Endothelial cell of umbilical vein (primary cell): ENCODE data around the gene DDX31. TPM values are rescaled to one million over a fixed set of nuclear protein-coding genes. Genes with fewer than 3 reads are reported as not detected.

Experiments used
- BruUV-seq: library from RNA; stranded (reverse); fragments of 400-500 nt; replicated peaks from 2 replicates; lab custom pipeline; 2021; lab: Mats Ljungman, UMichigan
- CTCF ChIA-PET: fragments of 300-600, 350-600 bp; sonication (Branson Sonifier 250); formaldehyde crosslinking; loops from one replicate; lab custom pipeline; 2021; ENCODE audit warnings: antibody characterized with exemption, inconsistent platforms; lab: Charles Lee
- POLR2A ChIA-PET: fragments of 300-600, 350-600 bp; sonication (Branson Sonifier 250); formaldehyde crosslinking; loops from one replicate; lab custom pipeline; 2021; ENCODE audit warnings: antibody characterized with exemption, inconsistent platforms; lab: Charles Lee
- DNase-seq: peaks from one replicate; pipeline ENCODE4 v3.0.0-alpha.2; 2011; ENCODE audit warnings: low read depth, low spot score
- FAIRE-seq: peaks from 2 replicates; lab custom pipeline; 2011; peaks lifted over from hg19 to GRCh38; lab: Jason Lieb, UNC
- H2AFZ ChIP-seq: 2 replicates; pipeline ENCODE4 v1.6.0; 2012; ENCODE audit warnings: low read depth, low read length, control low read depth, inconsistent platforms
- H3K27ac ChIP-seq: 2 replicates; pipeline ENCODE4 v1.5.1; 2011; ENCODE audit warnings: low read depth, mild to moderate bottlenecking, control low read depth, low read length, moderate library complexity; ENCODE audit not compliant: insufficient read depth
- H3K27me3 ChIP-seq, 2 experiments: 2 replicates each; pipeline versions ENCODE4 v1.6.0 to v1.6.1; 2011; ENCODE audit warnings: low read length in 2 of 2, mixed read lengths in 1 of 2; ENCODE audit not compliant: control insufficient read depth in 2 of 2, insufficient read depth in 2 of 2
- H3K36me3 ChIP-seq, 2 experiments: 2 replicates in 1 of 2; 3 replicates in 1 of 2; pipeline ENCODE4 v1.5.1; 2011; ENCODE audit warnings: low read length in 2 of 2, mild to moderate bottlenecking in 1 of 2, moderate library complexity in 1 of 2; ENCODE audit not compliant: control insufficient read depth in 2 of 2, insufficient read depth in 2 of 2; ENCODE audit errors: extremely low read depth in 1 of 2
- H3K4me1 ChIP-seq: 3 replicates; pipeline ENCODE4 v1.5.1; 2011; ENCODE audit warnings: mild to moderate bottlenecking, low read length; ENCODE audit not compliant: control insufficient read depth, insufficient read depth; ENCODE audit errors: extremely low read depth
- H3K4me2 ChIP-seq: 2 replicates; pipeline ENCODE4 v1.6.1; 2011; ENCODE audit warnings: low read length, control low read depth, mixed read lengths; ENCODE audit not compliant: insufficient read depth
- H3K4me3 ChIP-seq, 3 experiments: fragments of 200-600 bp in 1 of 3; sonication (generic), shearing (Covaris generic) in 1 of 3; replicated peaks in 1 of 3; 2 replicates each; pipeline ENCODE4 v1.5.1; 2011 to 2016; ENCODE audit warnings: control low read depth in 3 of 3, low read length in 3 of 3, mild to moderate bottlenecking in 2 of 3, inconsistent platforms in 1 of 3, low read depth in 1 of 3, moderate library complexity in 1 of 3; ENCODE audit not compliant: insufficient read depth in 1 of 3
- H3K79me2 ChIP-seq: 2 replicates; pipeline ENCODE4 v1.6.0; 2012; ENCODE audit warnings: low read length, inconsistent platforms; ENCODE audit not compliant: control insufficient read depth, insufficient read depth
- H3K9ac ChIP-seq: replicated peaks from 2 replicates; pipeline ENCODE3; 2011; ENCODE audit warnings: low read length, control low read depth; ENCODE audit not compliant: insufficient read depth; ENCODE audit errors: extremely low read depth
- H3K9me1 ChIP-seq: replicated peaks from 3 replicates; pipeline ENCODE4 v1.6.0; 2011; ENCODE audit warnings: mild to moderate bottlenecking, low read length; ENCODE audit not compliant: control insufficient read depth, insufficient read depth; ENCODE audit errors: extremely low read depth
- H3K9me3 ChIP-seq: replicated peaks from 2 replicates; pipeline ENCODE4 v1.5.1; 2012; ENCODE audit warnings: low read length, inconsistent platforms; ENCODE audit not compliant: control insufficient read depth, insufficient read depth
- H4K20me1 ChIP-seq: replicated peaks from 2 replicates; pipeline ENCODE3; 2011; ENCODE audit warnings: mild to moderate bottlenecking, low read length; ENCODE audit not compliant: control insufficient read depth, insufficient read depth; ENCODE audit errors: extremely low read depth
- CTCF ChIP-seq, 2 donors: IDR thresholded peaks; 1 replicate in 1 of 2; 2 replicates in 1 of 2; pipeline ENCODE4 v1.5.1; 2011; ENCODE audit warnings: low read length in 2 of 2, mild to moderate bottlenecking in 2 of 2, moderate library complexity in 2 of 2, control low read depth in 1 of 2, inconsistent platforms in 1 of 2, low read depth in 1 of 2; ENCODE audit not compliant: insufficient read depth in 1 of 2; ENCODE audit errors: extremely low read depth in 1 of 2
- EZH2 ChIP-seq: IDR thresholded peaks from 2 replicates; pipeline ENCODE4 v1.6.1; 2012; ENCODE audit warnings: borderline replicate concordance, low read depth, mild to moderate bottlenecking, moderate library complexity, low read length, inconsistent platforms; ENCODE audit not compliant: severe bottlenecking
- MYC ChIP-seq: IDR thresholded peaks from one replicate; pipeline ENCODE4 v1.6.1; 2011; ENCODE audit warnings: mild to moderate bottlenecking, low read depth, low read length
- POLR2A ChIP-seq: IDR thresholded peaks from 2 replicates; pipeline ENCODE4 v1.6.1; 2012; ENCODE audit warnings: low read depth, mild to moderate bottlenecking, control low read depth, low read length
- dilution Hi-C: fragments of 300-500 bp; cut with MboI; formaldehyde crosslinking; loops from one replicate; pipeline ENCODE4 v1.15.0; 2019; ENCODE audit warnings: low sequenced_read_pairs; ENCODE audit not compliant: extremely low pct_ligation_motif_present
- intact Hi-C: fragments of 100-400 bp; cut with micrococcal nuclease; formaldehyde crosslinking; loops from one replicate; pipeline ENCODE4 v1.10.0; 2022
- polyA plus RNA-seq, 4 experiments: library from polyadenylated mRNA; depleted of rRNA in 3 of 4; stranded (reverse) in 3 of 4; unstranded in 1 of 4; fragments of >200 nt; gene quantifications; 2 replicates each; pipeline versions ENCODE4 v1.2.1 to v1.2.3, GENCODE V29; 2011 to 2012; ENCODE audit warnings: missing spikeins in 1 of 4
- total RNA-seq: library from RNA; stranded (reverse); gene quantifications from 2 replicates; pipeline ENCODE4 v1.2.3, GENCODE V29; 2021

DDX31 gene
- total and polyA plus RNA-seq, 2 donors (not counting 3 experiments of a cell fraction or from before 2014, with no cell fraction given): 8.0 to 16.3 TPM

- no peaks in the 10 kb centered on the region for H3K36me3 ChIP-seq
- H2AFZ ChIP-seq: no peak overlapping the region
- POLR2A ChIA-PET: no interaction called here
- H3K9me3 ChIP-seq: no peaks in the 10 kb centered on the region
- FAIRE-seq (no peak), DNase-seq (no peak)
- peaks cover 38 to 47% of the 10 kb centered on the region in 2 experiments for H3K27me3 ChIP-seq
- CTCF ChIA-PET: interaction anchor here (4.7 to 7.7 kb wide), 2 partner anchors 68 to 164 kb away, joined by 32 to 169 read pairs; no protein-coding TSS in a partner anchor
- no peaks in the 10 kb centered on the region for H3K4me1 ChIP-seq
- H3K4me3 ChIP-seq: no peak overlapping the region
- intact Hi-C loops (loop anchor here (1.0 kb wide), 3 partner anchors 30 to 164 kb away; no protein-coding TSS in a partner anchor), dilution Hi-C loops (no loop called here)
- no peak overlapping the region for H3K9ac ChIP-seq
- no peak overlapping the region for H3K4me2 ChIP-seq
- H4K20me1 ChIP-seq: no peaks in the 10 kb centered on the region
- no TSS peak for BruUV-seq
- H3K27ac ChIP-seq: no peak overlapping the region
- no peaks in the 10 kb centered on the region for H3K9me1 ChIP-seq
- no peak for TF ChIP-seq MYC
- TF ChIP-seq POLR2A: no peak
- no peaks in the 10 kb centered on the region for H3K79me2 ChIP-seq
Observed at GRCh38 chr9:132575811-132576210, 94.0 kb downstream of the DDX31 start.

- peaks cover 37 to 40% of the 10 kb centered on the region in 2 experiments for H3K27me3 ChIP-seq
- ChIA-PET CTCF (interaction anchor here (0.7 to 7.7 kb wide), 11 partner anchors 10 to 405 kb away, joined by 3 to 169 read pairs (median 5); partner anchors contain the start of gene CFAP77), POLR2A (no interaction called here)
- H3K36me3 ChIP-seq: no peaks in the 10 kb centered on the region
- no peak overlapping the region for H3K27ac ChIP-seq
- no peak overlapping the region for H3K4me3 ChIP-seq
- H3K79me2 ChIP-seq: no peaks in the 10 kb centered on the region
- H3K9ac ChIP-seq: no peak overlapping the region
- BruUV-seq: no TSS peak
- H4K20me1 ChIP-seq: no peaks in the 10 kb centered on the region
- H3K9me1 ChIP-seq: no peaks in the 10 kb centered on the region
- no peak overlapping the region for H3K4me2 ChIP-seq
- FAIRE-seq (peak; percentile 67), DNase-seq (peak; percentile 58)
- H3K9me3 ChIP-seq: no peaks in the 10 kb centered on the region
- intact Hi-C loops (loop anchor here (1.0 kb wide), 3 partner anchors 29 to 163 kb away; no protein-coding TSS in a partner anchor), dilution Hi-C loops (no loop called here)
- TF ChIP-seq EZH2 (no peak), CTCF (IDR thresholded peaks at IDR 0.05; ENCODE audit: extremely low read depth in 1 of 2, insufficient read depth in 1 of 2, low read depth in 1 of 2, low read length in 2 of 2) (peak; percentile 62 to 89)
- H3K4me1 ChIP-seq: no peaks in the 10 kb centered on the region
- H2AFZ ChIP-seq: no peak overlapping the region
Observed at GRCh38 chr9:132575005-132575609, 94.7 kb downstream of the DDX31 start.
